Esophagus muscularis mucosa (tissue), 4 donors: Measurements from ENCODE around the gene RNF34. TPM values are rescaled to one million over a fixed set of nuclear protein-coding genes. Genes with fewer than 3 reads are reported as not detected.

Experiments used
- DNase-seq: peaks from one replicate; pipeline ENCODE4 v3.0.0-alpha.2; 2017; ENCODE audit errors: extremely low spot score
- H3K27ac ChIP-seq, 4 donors: fragments of 200-600 bp; sonication (generic); replicated peaks in 1 of 4; 1 replicate in 3 of 4; 2 replicates in 1 of 4; pipeline ENCODE4 v1.5.1; 2016 to 2019; ENCODE audit warnings: mild to moderate bottlenecking in 1 of 4
- H3K27me3 ChIP-seq, 4 donors: fragments of 200-600 bp; sonication (generic); one replicate each; pipeline versions ENCODE4 v1.5.1 to v1.6.0; 2016 to 2019
- H3K36me3 ChIP-seq, 4 donors: fragments of 200-600 bp; sonication (generic); one replicate each; pipeline ENCODE4 v1.5.1; 2016 to 2019
- H3K4me1 ChIP-seq, 4 donors: fragments of 200-600 bp; sonication (generic); one replicate each; pipeline ENCODE4 v1.5.1; 2016 to 2019
- H3K4me3 ChIP-seq, 4 donors: fragments of 200-600 bp; sonication (generic); 1 replicate in 2 of 4; 2 replicates in 2 of 4; pipeline ENCODE4 v1.5.1; 2016 to 2019; ENCODE audit warnings: mild to moderate bottlenecking in 4 of 4, moderate library complexity in 1 of 4
- H3K9me3 ChIP-seq, 4 donors: fragments of 200-600 bp; sonication (generic); 1 replicate in 3 of 4; 2 replicates in 1 of 4; pipeline ENCODE4 v1.5.1; 2016 to 2019
- EP300 ChIP-seq: sonication (generic); formaldehyde crosslinking; IDR thresholded peaks from one replicate; pipeline ENCODE4 v1.6.1; 2017; ENCODE audit warnings: antibody characterized with exemption
- POLR2A ChIP-seq: fragments of 450-650 bp; IDR thresholded peaks from one replicate; pipeline ENCODE4 v1.6.1; 2017; ENCODE audit warnings: antibody characterized with exemption, moderate library complexity, mild to moderate bottlenecking, low read depth
- POLR2AphosphoS5 ChIP-seq, 2 donors: sonication (generic); formaldehyde crosslinking; IDR thresholded peaks; one replicate each; pipeline ENCODE4 v1.6.1; 2017; ENCODE audit warnings: antibody characterized with exemption in 2 of 2
- WGBS: methylation state at CpG from one replicate; pipeline ENCODE4 v1.1.5; 2018; 5-methylcytosine and 5-hydroxymethylcytosine counted together
- intact Hi-C: fragments of 100-400 bp; cut with DNase I; formaldehyde crosslinking; loops from one replicate; pipeline ENCODE4 v1.15.1; 2023
- total RNA-seq, 4 donors: library from RNA; depleted of rRNA; stranded (reverse); fragments of >200 nt; gene quantifications; one replicate each; pipeline versions ENCODE4 v1.1.0 to v1.2.1, GENCODE V29; 2016
- TF ChIP-seq, protein P1 (sequence below), 3 experiments: fragments of 200-600 bp in 2 of 3; fragments of 450-650 bp in 1 of 3; sonication (generic) in 2 of 3; IDR thresholded peaks; one replicate each; pipeline ENCODE4 v1.5.1; 2017 to 2019; ENCODE audit warnings: antibody characterized with exemption in 3 of 3, mild to moderate bottlenecking in 2 of 3, moderate library complexity in 1 of 3

RNF34 gene, protein sequence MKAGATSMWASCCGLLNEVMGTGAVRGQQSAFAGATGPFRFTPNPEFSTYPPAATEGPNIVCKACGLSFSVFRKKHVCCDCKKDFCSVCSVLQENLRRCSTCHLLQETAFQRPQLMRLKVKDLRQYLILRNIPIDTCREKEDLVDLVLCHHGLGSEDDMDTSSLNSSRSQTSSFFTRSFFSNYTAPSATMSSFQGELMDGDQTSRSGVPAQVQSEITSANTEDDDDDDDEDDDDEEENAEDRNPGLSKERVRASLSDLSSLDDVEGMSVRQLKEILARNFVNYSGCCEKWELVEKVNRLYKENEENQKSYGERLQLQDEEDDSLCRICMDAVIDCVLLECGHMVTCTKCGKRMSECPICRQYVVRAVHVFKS
- 10 to 100 TPM; 39.6 to 69.9 (median 46.6) TPM for total RNA-seq

DNA sequence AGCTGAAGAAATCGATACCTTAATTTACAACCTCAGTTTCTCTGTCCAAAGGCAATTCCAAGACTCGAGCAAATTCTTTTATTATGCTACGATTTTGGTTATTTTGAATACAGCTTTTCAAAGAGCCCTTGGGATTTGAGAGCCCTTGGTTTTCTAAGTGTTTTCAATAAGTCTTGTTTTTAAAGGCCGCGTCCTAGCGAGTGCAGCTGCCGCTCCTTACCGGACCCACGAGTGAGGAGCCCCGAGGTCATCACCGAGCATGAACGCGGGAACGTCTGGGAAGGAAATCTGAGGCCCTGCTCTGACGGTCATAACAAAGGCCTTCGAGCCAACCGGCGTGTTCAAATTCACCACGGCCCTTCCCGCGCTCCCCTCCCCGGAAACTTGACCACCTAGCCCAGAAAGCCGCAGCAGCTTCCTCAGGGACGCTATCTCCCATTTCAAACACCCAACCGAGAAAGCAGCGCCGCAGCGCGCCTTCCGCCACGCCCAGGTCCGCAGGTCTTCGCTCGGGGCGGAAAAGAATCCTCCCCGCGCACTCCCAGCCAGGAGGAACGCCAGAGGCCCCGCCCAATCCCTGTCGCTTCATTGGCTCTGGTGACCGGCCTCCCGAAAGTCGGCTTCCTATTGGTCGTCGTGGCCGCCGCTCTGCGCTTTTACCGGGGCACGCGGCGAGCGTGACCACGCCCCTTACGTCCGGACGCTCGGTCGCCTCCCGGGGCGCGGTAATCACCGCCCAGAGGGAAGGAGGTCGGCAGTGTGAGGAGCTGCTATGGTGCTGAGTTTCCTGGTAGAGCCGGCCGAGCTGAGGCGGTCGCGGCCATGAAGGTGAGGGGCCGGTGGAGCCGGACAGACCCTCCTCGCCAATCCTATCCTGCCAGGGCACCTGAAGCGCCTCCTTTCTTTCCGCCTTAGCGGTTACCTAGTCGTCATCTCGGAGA is at the start of gene RNF34:
RNF34 (plus strand) TSS at position 728 of the 941 bp plus-strand sequence; CDS start at position 823, 95 bp downstream.
- peak; percentile 99 for DNase-seq
- Histone ChIP-seq H3K9me3 (no peaks in the 10 kb centered on the region), H3K4me3 (peak within 1 kb of the TSS; percentile 86 to 93 (median 92)), H3K27ac (peak within 1 kb of the TSS; percentile 93 to 97 (median 95)), H3K4me1 (peaks cover 16 to 40% (median 36%) of the 10 kb centered on the region in 4 donors), H3K27me3 (no peaks in the 10 kb centered on the region), H3K36me3 (peaks cover 0 to 3% (median 0%) of the 10 kb centered on the region in 4 donors)
- 0% methylated on average over 16 of the region's 77 CpGs for WGBS
- intact Hi-C loops, result loop anchor here (5.0 kb wide), 1 partner anchor 47 kb away; the partner anchor contains the start of gene ANAPC5
- no peak for TF ChIP-seq EP300
- TF ChIP-seq POLR2A, result peak; percentile 90
- peak; percentile 99 for TF ChIP-seq POLR2AphosphoS5 (IDR thresholded peaks at IDR 0.05)
- TF ChIP-seq, protein P1, sequence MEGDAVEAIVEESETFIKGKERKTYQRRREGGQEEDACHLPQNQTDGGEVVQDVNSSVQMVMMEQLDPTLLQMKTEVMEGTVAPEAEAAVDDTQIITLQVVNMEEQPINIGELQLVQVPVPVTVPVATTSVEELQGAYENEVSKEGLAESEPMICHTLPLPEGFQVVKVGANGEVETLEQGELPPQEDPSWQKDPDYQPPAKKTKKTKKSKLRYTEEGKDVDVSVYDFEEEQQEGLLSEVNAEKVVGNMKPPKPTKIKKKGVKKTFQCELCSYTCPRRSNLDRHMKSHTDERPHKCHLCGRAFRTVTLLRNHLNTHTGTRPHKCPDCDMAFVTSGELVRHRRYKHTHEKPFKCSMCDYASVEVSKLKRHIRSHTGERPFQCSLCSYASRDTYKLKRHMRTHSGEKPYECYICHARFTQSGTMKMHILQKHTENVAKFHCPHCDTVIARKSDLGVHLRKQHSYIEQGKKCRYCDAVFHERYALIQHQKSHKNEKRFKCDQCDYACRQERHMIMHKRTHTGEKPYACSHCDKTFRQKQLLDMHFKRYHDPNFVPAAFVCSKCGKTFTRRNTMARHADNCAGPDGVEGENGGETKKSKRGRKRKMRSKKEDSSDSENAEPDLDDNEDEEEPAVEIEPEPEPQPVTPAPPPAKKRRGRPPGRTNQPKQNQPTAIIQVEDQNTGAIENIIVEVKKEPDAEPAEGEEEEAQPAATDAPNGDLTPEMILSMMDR (IDR thresholded peaks at IDR 0.05), result peak in 2 of 3 experiments; percentile 5 to 10

DNA sequence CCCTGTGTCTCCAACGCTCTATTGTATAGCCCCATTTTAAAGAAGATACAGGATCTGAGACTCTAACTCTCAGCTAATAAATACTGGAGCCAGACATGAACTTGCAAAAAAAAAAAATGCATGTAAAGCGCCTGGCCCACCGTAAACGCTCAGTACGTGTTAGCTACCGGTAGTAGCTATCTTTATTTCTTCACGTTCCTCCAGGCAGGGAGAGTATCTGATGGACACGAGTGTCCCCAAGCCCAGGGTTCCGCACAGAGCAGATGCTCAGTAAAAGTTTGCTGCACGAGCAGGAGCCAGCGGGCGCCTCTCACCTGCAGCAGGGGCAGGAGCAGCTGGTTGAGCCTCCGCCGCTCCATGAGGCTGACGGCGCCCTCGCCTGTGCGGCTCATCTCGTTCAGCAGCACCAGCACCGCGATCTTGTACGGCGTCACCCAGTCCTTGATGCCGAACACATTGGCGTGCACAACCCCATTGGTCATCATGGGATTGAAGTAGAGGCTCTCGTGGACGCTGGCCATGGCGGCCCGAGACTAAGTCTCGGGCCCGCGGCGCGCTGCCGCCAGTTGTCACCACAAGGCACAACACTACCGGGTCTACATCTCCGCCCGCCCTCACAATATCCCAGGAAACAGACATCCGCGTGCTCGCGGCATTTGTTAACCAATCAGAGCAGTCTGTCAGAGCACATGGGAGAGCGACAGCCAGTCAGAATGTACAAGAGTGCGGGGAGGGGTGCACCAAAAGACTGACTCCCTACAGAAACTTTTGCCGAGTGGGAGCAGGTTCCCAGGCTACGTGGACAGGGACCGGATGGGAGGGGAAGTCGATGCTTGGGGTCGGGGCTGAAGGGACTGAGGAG is 47.9 kb upstream of the RNF34 start, which contains the start of gene ANAPC5:
ANAPC5 (minus strand) TSS at position 592 of the 862 bp plus-strand sequence; CDS start at position 521, 71 bp downstream.
- Histone ChIP-seq H3K27ac (peak within 1 kb of the TSS; percentile 78 to 85 (median 83)), H3K27me3 (no peaks in the 10 kb centered on the region), H3K9me3 (no peaks in the 10 kb centered on the region), H3K4me1 (peaks cover 18 to 42% (median 28%) of the 10 kb centered on the region in 4 donors), H3K36me3 (peaks cover 0 to 5% (median 5%) of the 10 kb centered on the region in 4 donors), H3K4me3 (peak within 1 kb of the TSS; percentile 70 to 93 (median 83))
- TF ChIP-seq EP300 (no peak), POLR2A (peak; percentile 9), POLR2AphosphoS5 (IDR thresholded peaks at IDR 0.05) (peak; percentile 87 to 91)
- DNase-seq, result peak; percentile 99
- under 1% methylated on average over 32 of the region's 49 CpGs for WGBS
- intact Hi-C loops, result loop anchor here (5.0 kb wide), 2 partner anchors 50 to 90 kb away; partner anchors contain the start of gene RNF34

DNA sequence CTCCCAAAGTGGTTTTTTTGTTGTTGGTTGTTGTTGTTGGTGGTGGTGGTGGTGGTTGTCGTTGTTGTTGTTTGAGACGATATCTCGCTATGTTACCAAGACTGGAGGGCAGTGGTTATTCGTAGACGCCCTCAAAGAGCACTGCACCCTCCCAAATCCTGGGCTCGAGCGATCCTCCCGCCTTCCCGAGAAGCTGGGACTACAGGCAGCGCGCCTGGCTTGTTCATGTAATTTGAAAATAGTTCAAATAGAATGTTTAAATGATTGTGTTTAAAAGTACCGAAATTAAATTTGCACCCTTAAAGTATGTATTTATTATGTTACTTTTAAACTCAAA is 47.3 kb upstream of the RNF34 start:
- no peaks in the 10 kb centered on the region for H3K36me3 ChIP-seq
- intact Hi-C loops, result loop anchor here (5.0 kb wide), 2 partner anchors 50 to 90 kb away; partner anchors contain the start of gene RNF34
- peak overlapping the region; percentile 70 to 93 (median 83) for H3K4me3 ChIP-seq
- no peak for DNase-seq
- TF ChIP-seq EP300 (no peak), POLR2AphosphoS5 (IDR thresholded peaks at IDR 0.05) (no peak), POLR2A (no peak)
- TF ChIP-seq, protein P1 (IDR thresholded peaks at IDR 0.05), result no peak
- H3K9me3 ChIP-seq, result no peaks in the 10 kb centered on the region
- H3K27ac ChIP-seq, result peak overlapping the region; percentile 78 to 85 (median 83)
- WGBS, result 0% methylated on average over 9 of the region's 12 CpGs
- peaks cover 18 to 42% (median 28%) of the 10 kb centered on the region in 4 donors for H3K4me1 ChIP-seq
- H3K27me3 ChIP-seq, result no peaks in the 10 kb centered on the region

DNA sequence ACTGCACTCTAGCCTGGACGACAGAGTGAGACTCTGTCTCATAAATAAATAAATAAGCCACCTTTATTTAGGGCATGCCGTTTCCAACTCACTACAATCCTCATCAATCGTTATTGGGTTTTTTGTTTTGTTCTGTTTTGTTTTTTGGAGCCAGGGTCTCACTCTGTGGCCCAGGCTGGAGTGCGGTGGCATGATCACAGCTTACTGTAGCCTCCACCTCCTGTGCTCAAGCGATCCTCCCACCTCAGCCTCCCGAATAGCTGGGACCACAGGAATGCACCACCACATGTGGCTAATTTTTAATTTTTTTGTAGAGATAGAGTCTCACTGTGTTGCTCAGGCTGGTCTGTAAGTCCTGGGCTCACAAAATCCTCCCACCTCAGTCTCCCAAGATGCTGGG is 44.1 kb upstream of the RNF34 start:
- Histone ChIP-seq H3K36me3 (no peaks in the 10 kb centered on the region), H3K9me3 (no peaks in the 10 kb centered on the region), H3K27me3 (no peaks in the 10 kb centered on the region), H3K27ac (no peak overlapping the region), H3K4me1 (peaks cover 14 to 19% (median 16%) of the 10 kb centered on the region in 4 donors), H3K4me3 (no peak overlapping the region)
- WGBS, result 86% methylated on average over 6 of the region's 6 CpGs
- TF ChIP-seq, protein P1 (IDR thresholded peaks at IDR 0.05), result no peak
- TF ChIP-seq EP300, result no peak
- TF ChIP-seq POLR2A, result no peak
- no peak for TF ChIP-seq POLR2AphosphoS5 (IDR thresholded peaks at IDR 0.05)
- intact Hi-C loops, result no loop called here
- DNase-seq, result no peak
